Transverse colon (tissue), 3 donors: ENCODE measurements around the gene DISP3.

Experiments used
- POLR2A ChIP-seq: fragments of 450-650 bp; IDR thresholded peaks from one replicate; pipeline ENCODE4 v1.6.1; 2016; ENCODE audit warnings: antibody characterized with exemption, mild to moderate bottlenecking, moderate library complexity
- TF ChIP-seq, protein P1 (sequence below), 5 experiments: fragments of 200-600 bp in 3 of 5; fragments of 450-650 bp in 2 of 5; sonication (generic) in 3 of 5; IDR thresholded peaks; 1 replicate in 2 of 5; 2 replicates in 3 of 5; pipeline ENCODE4 v1.5.1; 2016 to 2017; ENCODE audit warnings: antibody characterized with exemption in 5 of 5, inconsistent platforms in 3 of 5, mild to moderate bottlenecking in 2 of 5, moderate library complexity in 1 of 5

- TF ChIP-seq, protein P1, sequence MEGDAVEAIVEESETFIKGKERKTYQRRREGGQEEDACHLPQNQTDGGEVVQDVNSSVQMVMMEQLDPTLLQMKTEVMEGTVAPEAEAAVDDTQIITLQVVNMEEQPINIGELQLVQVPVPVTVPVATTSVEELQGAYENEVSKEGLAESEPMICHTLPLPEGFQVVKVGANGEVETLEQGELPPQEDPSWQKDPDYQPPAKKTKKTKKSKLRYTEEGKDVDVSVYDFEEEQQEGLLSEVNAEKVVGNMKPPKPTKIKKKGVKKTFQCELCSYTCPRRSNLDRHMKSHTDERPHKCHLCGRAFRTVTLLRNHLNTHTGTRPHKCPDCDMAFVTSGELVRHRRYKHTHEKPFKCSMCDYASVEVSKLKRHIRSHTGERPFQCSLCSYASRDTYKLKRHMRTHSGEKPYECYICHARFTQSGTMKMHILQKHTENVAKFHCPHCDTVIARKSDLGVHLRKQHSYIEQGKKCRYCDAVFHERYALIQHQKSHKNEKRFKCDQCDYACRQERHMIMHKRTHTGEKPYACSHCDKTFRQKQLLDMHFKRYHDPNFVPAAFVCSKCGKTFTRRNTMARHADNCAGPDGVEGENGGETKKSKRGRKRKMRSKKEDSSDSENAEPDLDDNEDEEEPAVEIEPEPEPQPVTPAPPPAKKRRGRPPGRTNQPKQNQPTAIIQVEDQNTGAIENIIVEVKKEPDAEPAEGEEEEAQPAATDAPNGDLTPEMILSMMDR (IDR thresholded peaks at IDR 0.05), result no peak
- TF ChIP-seq POLR2A, result no peak
Measured at GRCh38 chr1:11444907-11445306, 34.0 kb upstream of the DISP3 start.
